Mesothelial cell of epicardium (in vitro differentiated cells): ENCODE results near the gene SH2D3C. TPM values are rescaled to one million over a fixed set of nuclear protein-coding genes. Genes with fewer than 3 reads are reported as not detected.

Experiments used
- DNase-seq, 2 experiments: peaks; one replicate each; pipeline ENCODE4 v3.0.0; 2021; ENCODE audit warnings: low spot score in 2 of 2; ENCODE audit not compliant: unreplicated experiment in 2 of 2
- H3K27ac Mint-ChIP-seq: 2 replicates; pipeline ENCODE4 v1.8.0; 2021; ENCODE audit warnings: mixed read lengths
- H3K27me3 Mint-ChIP-seq: 2 replicates; pipeline ENCODE4 v1.8.0; 2021; ENCODE audit warnings: low read depth, mixed read lengths
- H3K36me3 Mint-ChIP-seq: 2 replicates; pipeline ENCODE4 v1.8.0; 2021; ENCODE audit warnings: mixed read lengths
- H3K4me1 Mint-ChIP-seq: 2 replicates; pipeline ENCODE4 v1.8.0; 2021; ENCODE audit warnings: mixed read lengths
- H3K4me3 Mint-ChIP-seq: 2 replicates; pipeline ENCODE4 v1.8.0; 2021; ENCODE audit warnings: mild to moderate bottlenecking, moderate library complexity, mixed read lengths
- H3K9me3 Mint-ChIP-seq: 2 replicates; pipeline ENCODE4 v1.8.0; 2021; ENCODE audit warnings: mixed read lengths
- total RNA-seq: library from RNA; stranded (reverse); gene quantifications from 3 replicates; pipeline ENCODE4 v1.2.1, GENCODE V29; 2021
- TF ChIP-seq, protein P1 (sequence below): fragments of 200-600 bp; sonication (generic); IDR thresholded peaks from one replicate; pipeline ENCODE4 v1.5.0; 2021; ENCODE audit warnings: antibody characterized with exemption; ENCODE audit not compliant: unreplicated experiment

The SH2D3C gene
- total RNA-seq, 1 donor from 2014 or later, result 3.4 TPM

DNA sequence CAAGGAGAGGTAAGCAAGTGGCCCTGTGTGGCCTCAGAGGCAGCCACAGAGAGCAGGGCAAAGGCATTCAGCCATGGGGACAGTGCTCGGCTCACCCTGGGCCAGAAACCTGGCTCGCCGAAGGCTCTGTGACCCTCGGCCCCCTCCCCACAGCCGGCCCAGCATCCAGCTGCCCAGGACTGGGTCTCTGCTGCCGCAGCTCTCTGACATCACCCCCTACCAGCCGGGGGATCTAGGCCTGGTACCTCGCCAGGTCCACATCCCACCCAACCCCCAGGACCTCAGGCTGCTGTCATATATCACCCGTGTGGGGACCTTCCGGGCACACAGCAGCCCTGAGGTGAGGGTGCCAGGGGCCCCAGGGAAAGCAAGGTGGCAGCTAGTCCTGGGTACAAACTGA lies 65.6 kb downstream of the SH2D3C start:
- Mint-ChIP-seq H3K4me3 (no peak overlapping the region), H3K9me3 (peaks cover 3% of the 10 kb centered on the region), H3K4me1 (peaks cover 16% of the 10 kb centered on the region), H3K36me3 (no peaks in the 10 kb centered on the region), H3K27me3 (no peaks in the 10 kb centered on the region), H3K27ac (no peak overlapping the region)
- DNase-seq, result no peak
- TF ChIP-seq, protein P1, sequence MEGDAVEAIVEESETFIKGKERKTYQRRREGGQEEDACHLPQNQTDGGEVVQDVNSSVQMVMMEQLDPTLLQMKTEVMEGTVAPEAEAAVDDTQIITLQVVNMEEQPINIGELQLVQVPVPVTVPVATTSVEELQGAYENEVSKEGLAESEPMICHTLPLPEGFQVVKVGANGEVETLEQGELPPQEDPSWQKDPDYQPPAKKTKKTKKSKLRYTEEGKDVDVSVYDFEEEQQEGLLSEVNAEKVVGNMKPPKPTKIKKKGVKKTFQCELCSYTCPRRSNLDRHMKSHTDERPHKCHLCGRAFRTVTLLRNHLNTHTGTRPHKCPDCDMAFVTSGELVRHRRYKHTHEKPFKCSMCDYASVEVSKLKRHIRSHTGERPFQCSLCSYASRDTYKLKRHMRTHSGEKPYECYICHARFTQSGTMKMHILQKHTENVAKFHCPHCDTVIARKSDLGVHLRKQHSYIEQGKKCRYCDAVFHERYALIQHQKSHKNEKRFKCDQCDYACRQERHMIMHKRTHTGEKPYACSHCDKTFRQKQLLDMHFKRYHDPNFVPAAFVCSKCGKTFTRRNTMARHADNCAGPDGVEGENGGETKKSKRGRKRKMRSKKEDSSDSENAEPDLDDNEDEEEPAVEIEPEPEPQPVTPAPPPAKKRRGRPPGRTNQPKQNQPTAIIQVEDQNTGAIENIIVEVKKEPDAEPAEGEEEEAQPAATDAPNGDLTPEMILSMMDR, result no peak

DNA sequence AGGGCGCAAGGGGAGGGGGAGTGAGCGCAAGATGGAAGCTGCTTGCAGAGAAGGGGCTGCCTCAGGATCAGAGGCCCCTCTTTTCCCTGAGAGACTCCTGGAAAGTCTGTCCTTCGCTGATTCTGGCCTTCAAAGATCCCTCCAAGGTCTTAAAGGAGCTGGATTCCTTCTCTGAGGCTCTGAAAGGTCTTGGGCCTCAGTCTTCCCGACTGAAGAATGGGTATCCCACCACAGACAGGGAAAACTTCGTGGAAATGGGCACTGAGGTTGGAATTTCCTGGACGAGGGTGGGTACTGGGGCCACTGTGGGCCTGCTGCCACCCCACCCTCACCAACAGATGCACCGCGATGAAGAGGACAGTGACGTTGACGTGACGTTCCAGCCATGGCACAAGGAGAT lies 66.1 kb downstream of the SH2D3C start:
- Mint-ChIP-seq H3K27me3 (no peaks in the 10 kb centered on the region), H3K36me3 (no peaks in the 10 kb centered on the region), H3K4me1 (peaks cover 16% of the 10 kb centered on the region), H3K4me3 (no peak overlapping the region), H3K9me3 (peaks cover 3% of the 10 kb centered on the region), H3K27ac (no peak overlapping the region)
- TF ChIP-seq, protein P1, result no peak
- DNase-seq, result no peak

DNA sequence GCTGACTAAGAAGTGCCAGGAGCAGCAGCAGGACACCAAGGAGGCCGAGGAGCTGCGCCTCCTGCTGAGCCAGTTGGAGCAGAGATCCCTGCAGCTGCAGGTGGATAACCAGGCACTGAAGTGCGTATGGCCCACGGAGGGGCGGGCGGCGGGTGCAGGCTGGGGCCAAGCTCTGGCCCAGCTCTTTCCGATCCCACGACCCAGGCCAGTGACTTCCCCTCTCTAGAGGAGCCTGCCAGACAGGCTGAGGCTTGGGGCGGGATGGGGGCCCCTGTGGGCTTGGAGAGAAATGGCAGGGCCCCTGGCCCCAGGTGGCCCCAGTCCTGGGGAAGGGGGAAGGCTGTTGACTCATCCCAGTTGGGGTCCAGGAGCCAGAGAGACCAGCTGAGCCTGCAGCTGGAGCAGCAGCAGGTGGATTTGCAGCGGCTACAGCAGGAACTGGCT lies 66.6 kb downstream of the SH2D3C start:
- no peak overlapping the region for H3K4me3 Mint-ChIP-seq
- no peaks in the 10 kb centered on the region for H3K27me3 Mint-ChIP-seq
- no peak for DNase-seq
- TF ChIP-seq, protein P1, result no peak
- H3K4me1 Mint-ChIP-seq, result peaks cover 16% of the 10 kb centered on the region
- H3K27ac Mint-ChIP-seq, result no peak overlapping the region
- H3K9me3 Mint-ChIP-seq, result peaks cover 3% of the 10 kb centered on the region
- H3K36me3 Mint-ChIP-seq, result no peaks in the 10 kb centered on the region

GRCh38 chr9:127711226-127711701 lies 67.2 kb downstream of the SH2D3C start:
- DNase-seq, result no peak
- Mint-ChIP-seq H3K27me3 (no peaks in the 10 kb centered on the region), H3K36me3 (no peaks in the 10 kb centered on the region), H3K4me3 (no peak overlapping the region), H3K27ac (no peak overlapping the region), H3K4me1 (peaks cover 14% of the 10 kb centered on the region), H3K9me3 (peaks cover 3% of the 10 kb centered on the region)
- TF ChIP-seq, protein P1, result no peak

GRCh38 chr9:127710204-127710783 lies 68.2 kb downstream of the SH2D3C start:
- H3K4me3 Mint-ChIP-seq, result no peak overlapping the region
- no peaks in the 10 kb centered on the region for H3K36me3 Mint-ChIP-seq
- peaks cover 8% of the 10 kb centered on the region for H3K4me1 Mint-ChIP-seq
- no peak overlapping the region for H3K27ac Mint-ChIP-seq
- H3K9me3 Mint-ChIP-seq, result peaks cover 3% of the 10 kb centered on the region
- TF ChIP-seq, protein P1, result no peak
- no peaks in the 10 kb centered on the region for H3K27me3 Mint-ChIP-seq
- no peak for DNase-seq
